ENCODE results near the gene FOXN4.

- TF ChIP-seq CTCF (IDR thresholded peaks at IDR 0.05; ENCODE audit: poor library complexity, severe bottlenecking), result no peak
- TF ChIP-seq RAD21 (conservative IDR thresholded peaks at IDR 0.05), result no peak
- TF ChIP-seq EP300 (conservative IDR thresholded peaks at IDR 0.05; ENCODE audit: poor library complexity, severe bottlenecking), result no peak
Measured at GRCh38 chr12:109290061-109290460, 19.0 kb downstream of the FOXN4 start.

Data from neural cell (in vitro differentiated cells).